ENCODE data around the gene FLNB. TPM values are rescaled to one million over a fixed set of nuclear protein-coding genes. Genes with fewer than 3 reads are reported as not detected.

FLNB gene
- total RNA-seq, 2 experiments from 2014 or later: 39.7 to 42.1 TPM

DNA sequence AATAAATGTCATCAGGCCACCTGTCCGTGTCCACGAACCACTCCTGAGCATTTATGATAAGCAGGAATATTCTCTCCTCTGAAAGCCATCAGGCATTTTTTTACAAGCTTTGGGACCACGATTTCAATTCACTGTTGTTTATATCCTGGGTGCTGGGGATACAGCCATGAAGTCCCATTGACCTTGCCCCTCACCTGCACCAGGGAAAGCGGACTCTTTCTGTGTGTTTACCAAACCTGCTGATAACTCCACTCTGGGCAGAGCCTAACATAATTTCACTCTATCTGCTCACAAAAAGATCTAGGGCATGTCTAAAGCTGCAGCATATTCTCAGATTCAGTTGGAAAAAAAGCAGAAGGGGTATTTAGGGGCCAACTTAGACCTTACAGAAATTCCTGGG is 197.8 kb downstream of the FLNB start:
- TF ChIP-seq, protein P1, sequence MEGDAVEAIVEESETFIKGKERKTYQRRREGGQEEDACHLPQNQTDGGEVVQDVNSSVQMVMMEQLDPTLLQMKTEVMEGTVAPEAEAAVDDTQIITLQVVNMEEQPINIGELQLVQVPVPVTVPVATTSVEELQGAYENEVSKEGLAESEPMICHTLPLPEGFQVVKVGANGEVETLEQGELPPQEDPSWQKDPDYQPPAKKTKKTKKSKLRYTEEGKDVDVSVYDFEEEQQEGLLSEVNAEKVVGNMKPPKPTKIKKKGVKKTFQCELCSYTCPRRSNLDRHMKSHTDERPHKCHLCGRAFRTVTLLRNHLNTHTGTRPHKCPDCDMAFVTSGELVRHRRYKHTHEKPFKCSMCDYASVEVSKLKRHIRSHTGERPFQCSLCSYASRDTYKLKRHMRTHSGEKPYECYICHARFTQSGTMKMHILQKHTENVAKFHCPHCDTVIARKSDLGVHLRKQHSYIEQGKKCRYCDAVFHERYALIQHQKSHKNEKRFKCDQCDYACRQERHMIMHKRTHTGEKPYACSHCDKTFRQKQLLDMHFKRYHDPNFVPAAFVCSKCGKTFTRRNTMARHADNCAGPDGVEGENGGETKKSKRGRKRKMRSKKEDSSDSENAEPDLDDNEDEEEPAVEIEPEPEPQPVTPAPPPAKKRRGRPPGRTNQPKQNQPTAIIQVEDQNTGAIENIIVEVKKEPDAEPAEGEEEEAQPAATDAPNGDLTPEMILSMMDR (IDR thresholded peaks at IDR 0.05): no peak
- DNase-seq: no peak
- Histone ChIP-seq H3K27ac (ENCODE audit: low read depth in 1 of 2, low read length in 2 of 2) (no peak overlapping the region), H3K9me3 (ENCODE audit: control insufficient read depth in 1 of 2, insufficient read depth in 1 of 2, low read length in 2 of 2) (peaks cover 8% of the 10 kb centered on the region in 2 experiments), H3K4me1 (ENCODE audit: insufficient read depth, low read length) (peaks cover 1% of the 10 kb centered on the region), H3K27me3 (ENCODE audit: control insufficient read depth in 1 of 2, insufficient read depth in 2 of 2, low read length in 2 of 2) (peaks cover 0 to 3% of the 10 kb centered on the region in 2 experiments), H3K36me3 (ENCODE audit: insufficient read depth, low read length) (no peaks in the 10 kb centered on the region), H3K4me3 (ENCODE audit: low read length) (no peak overlapping the region)
- no peak overlapping the region for H3K27ac Mint-ChIP-seq
- H3K9me3 Mint-ChIP-seq: no peaks in the 10 kb centered on the region
- ChIA-PET CTCF (no interaction called here), POLR2A (no interaction called here)
- no peak overlapping the region for H3K4me3 Mint-ChIP-seq
- peaks cover 30% of the 10 kb centered on the region for H3K27me3 Mint-ChIP-seq
- H3K4me1 Mint-ChIP-seq (ENCODE audit: low read depth): no peaks in the 10 kb centered on the region
- intact Hi-C loops (cut with DNase I, micrococcal nuclease): no loop called here
- H3K36me3 Mint-ChIP-seq (ENCODE audit: low read depth): no peaks in the 10 kb centered on the region
- no peak for ATAC-seq (ENCODE audit: poor library complexity)

DNA sequence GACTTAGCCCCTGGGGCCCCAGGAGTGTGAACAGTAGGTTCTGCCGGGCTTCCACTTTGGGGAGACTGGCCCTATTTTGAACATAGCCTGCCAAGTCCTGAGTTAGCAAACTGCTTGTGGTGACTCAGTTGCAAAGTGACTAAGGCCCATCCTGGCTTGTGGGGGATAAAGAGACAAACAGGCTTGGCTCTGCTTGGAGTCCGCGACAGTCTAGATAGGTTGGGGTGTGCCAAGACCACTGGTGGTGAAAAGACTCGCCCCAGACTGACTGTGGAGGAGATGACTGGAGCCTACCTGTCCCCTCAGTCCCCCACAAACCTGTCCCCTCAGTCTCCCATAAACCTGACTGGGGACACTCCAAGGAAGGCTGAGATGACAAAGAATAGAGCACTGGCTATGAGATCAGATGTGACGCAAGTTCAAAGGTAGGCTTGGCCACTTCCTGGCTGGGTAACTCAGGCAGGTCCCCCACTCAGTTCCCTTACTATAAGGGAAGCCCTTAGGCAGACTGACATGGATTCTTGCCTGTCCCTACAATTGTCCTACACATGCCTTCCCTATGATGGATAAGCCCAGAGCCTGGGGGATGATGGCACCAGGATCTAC is 198.3 kb downstream of the FLNB start:
- TF ChIP-seq, protein P1 (IDR thresholded peaks at IDR 0.05): no peak
- Histone ChIP-seq H3K9me3 (ENCODE audit: control insufficient read depth in 1 of 2, insufficient read depth in 1 of 2, low read length in 2 of 2) (peaks cover 7 to 8% of the 10 kb centered on the region in 2 experiments), H3K27me3 (ENCODE audit: control insufficient read depth in 1 of 2, insufficient read depth in 2 of 2, low read length in 2 of 2) (peaks cover 0 to 2% of the 10 kb centered on the region in 2 experiments), H3K4me1 (ENCODE audit: insufficient read depth, low read length) (no peaks in the 10 kb centered on the region), H3K36me3 (ENCODE audit: insufficient read depth, low read length) (no peaks in the 10 kb centered on the region), H3K27ac (ENCODE audit: low read depth in 1 of 2, low read length in 2 of 2) (no peak overlapping the region), H3K4me3 (ENCODE audit: low read length) (no peak overlapping the region)
- no peak overlapping the region for H3K27ac Mint-ChIP-seq
- ChIA-PET CTCF (no interaction called here), POLR2A (no interaction called here)
- no peaks in the 10 kb centered on the region for H3K36me3 Mint-ChIP-seq (ENCODE audit: low read depth)
- peaks cover 24% of the 10 kb centered on the region for H3K27me3 Mint-ChIP-seq
- H3K4me3 Mint-ChIP-seq: no peak overlapping the region
- intact Hi-C loops (cut with DNase I, micrococcal nuclease): no loop called here
- ATAC-seq (ENCODE audit: poor library complexity) (peak; percentile 48), DNase-seq (peak in 2 of 14 experiments; percentile 13 to 31)
- no peaks in the 10 kb centered on the region for H3K9me3 Mint-ChIP-seq
- H3K4me1 Mint-ChIP-seq (ENCODE audit: low read depth): no peaks in the 10 kb centered on the region

DNA sequence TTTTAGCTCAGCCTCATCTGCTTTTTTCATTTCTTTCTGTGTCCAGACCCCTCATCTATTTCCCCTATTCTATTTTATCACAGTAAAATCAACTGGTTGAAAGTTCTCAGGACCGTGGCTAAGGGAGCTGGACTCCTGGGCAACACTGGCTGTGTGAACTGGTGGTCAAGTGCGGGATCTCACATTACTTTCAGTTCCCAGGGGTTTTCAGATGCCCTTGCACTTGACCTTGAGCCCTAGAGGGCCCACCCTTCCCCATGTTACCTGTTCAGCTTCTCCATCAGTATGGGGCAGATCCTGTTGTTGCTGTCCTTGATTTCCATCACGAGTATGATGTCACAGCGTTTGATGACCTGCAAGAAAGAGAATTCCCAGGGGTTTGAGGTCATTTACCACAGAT is 199.7 kb downstream of the FLNB start:
- POLR2A ChIA-PET: interaction anchor here (1.1 kb wide), 1 partner anchor 9 kb away, joined by 4 read pairs; no protein-coding TSS in a partner anchor
- Histone ChIP-seq H3K4me1 (ENCODE audit: insufficient read depth, low read length) (no peaks in the 10 kb centered on the region), H3K9me3 (ENCODE audit: control insufficient read depth in 1 of 2, insufficient read depth in 1 of 2, low read length in 2 of 2) (peaks cover 0 to 3% of the 10 kb centered on the region in 2 experiments), H3K36me3 (ENCODE audit: insufficient read depth, low read length) (no peaks in the 10 kb centered on the region), H3K4me3 (ENCODE audit: low read length) (no peak overlapping the region), H3K27ac (ENCODE audit: low read depth in 1 of 2, low read length in 2 of 2) (no peak overlapping the region), H3K27me3 (ENCODE audit: control insufficient read depth in 1 of 2, insufficient read depth in 2 of 2, low read length in 2 of 2) (peaks cover 0 to 2% of the 10 kb centered on the region in 2 experiments)
- intact Hi-C loops (cut with DNase I, micrococcal nuclease): no loop called here
- no peaks in the 10 kb centered on the region for H3K9me3 Mint-ChIP-seq
- H3K4me3 Mint-ChIP-seq: no peak overlapping the region
- TF ChIP-seq, protein P1 (IDR thresholded peaks at IDR 0.05): no peak
- H3K27me3 Mint-ChIP-seq: peaks cover 20% of the 10 kb centered on the region
- no peaks in the 10 kb centered on the region for H3K36me3 Mint-ChIP-seq (ENCODE audit: low read depth)
- CTCF ChIA-PET: interaction anchor here (1.5 kb wide), 1 partner anchor 9 kb away, joined by 7 read pairs; no protein-coding TSS in a partner anchor
- no peaks in the 10 kb centered on the region for H3K4me1 Mint-ChIP-seq (ENCODE audit: low read depth)
- ATAC-seq (ENCODE audit: poor library complexity): no peak
- H3K27ac Mint-ChIP-seq: no peak overlapping the region
- DNase-seq: no peak
